Gastrocnemius medialis (tissue), 4 donors: ENCODE measurements around the gene RADIL. TPM values are rescaled to one million over a fixed set of nuclear protein-coding genes. Genes with fewer than 3 reads are reported as not detected.

Experiments used
- ATAC-seq, 2 donors: fragments of 150-250 bp; one replicate each; pipeline ENCODE4 v1.9.1; 2016
- DNase-seq, 2 donors: peaks; one replicate each; pipeline ENCODE4 v3.0.0-alpha.2; 2019
- H3K27ac ChIP-seq, 4 donors: fragments of 200-600 bp; sonication (generic); 1 replicate in 1 of 4; 2 replicates in 3 of 4; pipeline ENCODE4 v1.5.1; 2016 to 2018; ENCODE audit warnings: mild to moderate bottlenecking in 2 of 4, moderate library complexity in 1 of 4
- H3K27me3 ChIP-seq, 3 donors: fragments of 200-600 bp; sonication (generic) in 2 of 3; 1 replicate in 1 of 3; 2 replicates in 2 of 3; pipeline versions ENCODE4 v1.5.1 to v1.6.0; 2016 to 2019; ENCODE audit warnings: mild to moderate bottlenecking in 1 of 3, moderate library complexity in 1 of 3
- H3K36me3 ChIP-seq, 2 donors: fragments of 200-600 bp; sonication (generic) in 1 of 2; one replicate each; pipeline ENCODE4 v1.5.1; 2017 to 2018
- H3K4me1 ChIP-seq, 2 donors: fragments of 200-600 bp; sonication (generic) in 1 of 2; one replicate each; pipeline ENCODE4 v1.5.1; 2016 to 2017; ENCODE audit warnings: mild to moderate bottlenecking in 2 of 2
- H3K4me3 ChIP-seq, 4 donors: fragments of 200-600 bp; sonication (generic) in 3 of 4; 1 replicate in 1 of 4; 2 replicates in 3 of 4; pipeline ENCODE4 v1.5.1; 2016 to 2019; ENCODE audit warnings: mild to moderate bottlenecking in 2 of 4
- H3K9me3 ChIP-seq, 3 donors: fragments of 200-600 bp; sonication (generic) in 2 of 3; 1 replicate in 1 of 3; 2 replicates in 2 of 3; pipeline ENCODE4 v1.5.1; 2016 to 2019
- POLR2A ChIP-seq, 2 donors: fragments of 450-650 bp; IDR thresholded peaks; one replicate each; pipeline ENCODE4 v1.6.1; 2017; ENCODE audit warnings: antibody characterized with exemption in 2 of 2, mild to moderate bottlenecking in 2 of 2, moderate library complexity in 2 of 2
- in situ Hi-C, 4 donors: fragments of 200-750 bp; cut with MboI; loops; one replicate each; pipeline versions ENCODE4 v1.15.0 to v1.8.0; 2017; ENCODE audit warnings: low sequenced_read_pairs in 4 of 4
- intact Hi-C: fragments of 100-400 bp; cut with DNase I; formaldehyde crosslinking; loops from one replicate; pipeline ENCODE4 v1.15.1; 2023; ENCODE audit warnings: low total_unique reads
- total RNA-seq, 4 donors: library from RNA; depleted of rRNA; stranded (reverse); fragments of >200 nt; gene quantifications; one replicate each; pipeline versions ENCODE4 v1.1.0 to v1.2.3, GENCODE V29; 2016
- TF ChIP-seq, protein P1 (sequence below), 5 experiments: fragments of 450-650 bp in 3 of 5; fragments of 200-600 bp in 2 of 5; sonication (generic) in 2 of 5; IDR thresholded peaks in 4 of 5; conservative IDR thresholded peaks in 1 of 5; 1 replicate in 4 of 5; 2 replicates in 1 of 5; pipeline ENCODE4 v1.5.1; 2016 to 2019; ENCODE audit warnings: antibody characterized with exemption in 5 of 5, mild to moderate bottlenecking in 3 of 5, moderate library complexity in 3 of 5

RADIL gene
- total RNA-seq, 4 donors from 2014 or later, result 2.1 to 12.1 (median 5.0) TPM

DNA sequence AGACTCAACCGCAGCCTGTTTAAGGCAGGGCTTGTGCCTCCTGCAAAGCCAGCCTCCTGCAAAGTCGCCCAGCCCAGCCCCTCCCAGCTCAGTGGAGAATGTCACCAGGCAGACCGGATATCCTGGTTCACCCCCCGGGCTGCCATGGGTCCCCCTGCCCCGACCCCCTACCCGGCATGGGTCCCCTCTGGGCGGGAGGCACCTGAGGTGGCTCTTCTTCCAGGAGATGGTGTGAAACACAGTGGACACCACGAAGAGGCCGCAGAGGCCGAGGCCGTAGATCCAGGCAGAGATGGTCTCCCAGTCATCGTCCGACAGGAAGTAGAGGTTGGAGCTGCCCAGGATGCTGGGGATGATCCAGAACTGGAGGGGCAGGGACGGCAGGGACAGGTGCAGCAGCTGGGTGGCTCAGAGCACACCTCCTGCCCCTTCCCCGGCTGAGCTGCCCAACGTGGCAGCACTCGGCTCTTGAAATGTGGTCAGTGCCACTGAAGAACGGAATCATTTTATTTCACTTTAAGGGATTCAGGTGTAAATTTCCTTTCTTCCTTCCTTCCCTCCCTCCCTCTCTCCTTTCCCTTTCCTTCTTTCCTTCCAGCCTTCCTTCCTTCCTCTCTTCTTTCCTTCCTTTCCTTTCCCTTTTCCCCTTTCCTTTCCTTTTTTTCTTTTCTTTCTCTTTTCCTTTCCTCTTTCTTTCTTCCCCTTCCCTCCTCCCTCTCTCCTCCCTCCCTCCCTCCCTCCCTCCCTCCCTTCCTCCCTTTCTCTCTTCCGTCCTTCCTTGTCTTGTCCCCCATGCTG lies 36.7 kb upstream of the RADIL start:
- intact Hi-C loops, result no loop called here
- Histone ChIP-seq H3K27ac (no peak overlapping the region), H3K9me3 (no peaks in the 10 kb centered on the region), H3K27me3 (no peaks in the 10 kb centered on the region), H3K4me1 (no peaks in the 10 kb centered on the region), H3K36me3 (no peaks in the 10 kb centered on the region), H3K4me3 (no peak overlapping the region)
- in situ Hi-C loops, result no loop called here
- no peak for TF ChIP-seq POLR2A (IDR thresholded peaks at IDR 0.05)
- TF ChIP-seq, protein P1, sequence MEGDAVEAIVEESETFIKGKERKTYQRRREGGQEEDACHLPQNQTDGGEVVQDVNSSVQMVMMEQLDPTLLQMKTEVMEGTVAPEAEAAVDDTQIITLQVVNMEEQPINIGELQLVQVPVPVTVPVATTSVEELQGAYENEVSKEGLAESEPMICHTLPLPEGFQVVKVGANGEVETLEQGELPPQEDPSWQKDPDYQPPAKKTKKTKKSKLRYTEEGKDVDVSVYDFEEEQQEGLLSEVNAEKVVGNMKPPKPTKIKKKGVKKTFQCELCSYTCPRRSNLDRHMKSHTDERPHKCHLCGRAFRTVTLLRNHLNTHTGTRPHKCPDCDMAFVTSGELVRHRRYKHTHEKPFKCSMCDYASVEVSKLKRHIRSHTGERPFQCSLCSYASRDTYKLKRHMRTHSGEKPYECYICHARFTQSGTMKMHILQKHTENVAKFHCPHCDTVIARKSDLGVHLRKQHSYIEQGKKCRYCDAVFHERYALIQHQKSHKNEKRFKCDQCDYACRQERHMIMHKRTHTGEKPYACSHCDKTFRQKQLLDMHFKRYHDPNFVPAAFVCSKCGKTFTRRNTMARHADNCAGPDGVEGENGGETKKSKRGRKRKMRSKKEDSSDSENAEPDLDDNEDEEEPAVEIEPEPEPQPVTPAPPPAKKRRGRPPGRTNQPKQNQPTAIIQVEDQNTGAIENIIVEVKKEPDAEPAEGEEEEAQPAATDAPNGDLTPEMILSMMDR (IDR thresholded peaks at IDR 0.05 in 4 of 5, conservative IDR thresholded peaks at IDR 0.05 in 1 of 5), result no peak
- ATAC-seq (no peak), DNase-seq (no peak)

DNA sequence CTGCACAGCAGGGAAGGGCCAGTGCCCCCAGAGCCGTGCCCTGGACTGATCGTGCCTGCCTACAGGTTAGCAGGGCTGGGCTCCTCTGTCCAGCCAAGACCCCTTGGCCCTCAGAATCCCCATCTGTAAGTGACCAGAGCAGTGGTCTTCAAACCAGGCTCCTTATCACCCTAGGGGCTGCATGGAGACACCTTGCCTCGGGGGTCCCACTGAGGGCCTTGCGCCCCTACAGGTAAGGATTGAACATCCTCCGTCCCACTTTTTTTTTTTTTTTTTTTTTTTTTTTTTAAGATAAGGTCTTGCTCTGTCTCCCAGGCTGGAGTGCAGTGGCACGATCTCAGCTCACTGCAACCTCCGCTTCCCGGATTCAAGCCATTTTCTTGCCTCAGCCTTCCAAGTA lies 32.6 kb upstream of the RADIL start:
- Histone ChIP-seq H3K9me3 (no peaks in the 10 kb centered on the region), H3K4me1 (no peaks in the 10 kb centered on the region), H3K27me3 (no peaks in the 10 kb centered on the region), H3K4me3 (no peak overlapping the region), H3K36me3 (no peaks in the 10 kb centered on the region), H3K27ac (no peak overlapping the region)
- in situ Hi-C loops (no loop called here), intact Hi-C loops (no loop called here)
- DNase-seq (no peak), ATAC-seq (no peak)
- TF ChIP-seq POLR2A (IDR thresholded peaks at IDR 0.05), result no peak
- TF ChIP-seq, protein P1 (IDR thresholded peaks at IDR 0.05 in 4 of 5, conservative IDR thresholded peaks at IDR 0.05 in 1 of 5), result no peak

DNA sequence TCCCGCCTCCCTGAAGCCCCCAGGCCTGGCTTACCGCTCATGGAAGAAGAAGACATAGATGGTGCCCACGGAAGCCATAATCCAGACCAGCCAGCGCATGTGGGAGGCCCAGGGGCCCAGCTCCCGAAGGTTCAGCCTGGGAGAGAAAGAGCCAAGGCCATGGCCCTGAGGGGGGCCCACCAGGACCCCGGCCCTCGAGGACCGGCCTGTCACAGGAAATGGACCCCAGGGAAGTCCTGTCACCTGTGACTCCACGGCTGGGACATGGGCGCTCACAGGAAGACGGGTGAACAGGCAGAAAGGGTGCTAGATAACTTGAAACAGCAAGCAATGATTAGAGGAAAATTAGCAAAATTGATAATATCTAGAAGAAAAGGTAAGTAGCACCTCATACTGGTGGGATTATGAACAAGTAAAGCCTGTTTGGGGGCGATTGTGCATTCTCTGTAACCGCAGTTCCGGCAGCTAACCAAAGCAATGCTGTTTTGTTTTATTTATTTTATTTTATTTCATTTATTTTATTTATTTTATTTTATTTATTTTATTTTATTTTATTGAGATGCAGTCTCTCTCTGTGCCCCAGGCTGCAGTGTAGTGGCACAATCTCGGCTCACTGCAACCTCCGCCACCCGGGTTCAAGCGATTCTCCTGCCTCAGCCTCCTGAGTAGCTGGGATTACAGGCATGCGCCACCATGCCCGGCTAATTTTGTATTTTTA lies 27.8 kb upstream of the RADIL start:
- TF ChIP-seq, protein P1 (IDR thresholded peaks at IDR 0.05 in 4 of 5, conservative IDR thresholded peaks at IDR 0.05 in 1 of 5), result no peak
- TF ChIP-seq POLR2A (IDR thresholded peaks at IDR 0.05), result no peak

DNA sequence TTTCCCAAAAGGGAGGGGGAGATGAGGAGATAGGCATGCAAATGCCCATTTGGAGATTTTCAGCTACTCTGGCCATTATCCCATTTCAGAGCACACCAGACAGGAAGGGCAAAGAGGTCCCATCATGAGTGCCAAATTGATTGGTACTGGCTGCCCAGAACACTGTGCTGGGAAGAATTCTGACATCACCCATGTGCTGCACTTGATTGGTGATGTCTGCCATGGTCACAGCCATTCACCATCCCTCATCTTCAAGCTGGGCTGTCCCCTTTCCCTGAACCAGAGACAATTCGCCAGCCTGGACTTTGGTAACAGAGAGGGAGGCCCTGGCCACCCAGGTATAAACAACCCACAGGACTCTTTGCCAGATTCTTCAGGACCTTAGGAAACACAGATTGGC lies 23.2 kb upstream of the RADIL start:
- Histone ChIP-seq H3K4me3 (no peak overlapping the region), H3K9me3 (no peaks in the 10 kb centered on the region), H3K27ac (no peak overlapping the region), H3K36me3 (no peaks in the 10 kb centered on the region), H3K27me3 (no peaks in the 10 kb centered on the region), H3K4me1 (no peaks in the 10 kb centered on the region)
- DNase-seq (no peak), ATAC-seq (no peak)
- TF ChIP-seq POLR2A (IDR thresholded peaks at IDR 0.05), result no peak
- TF ChIP-seq, protein P1 (IDR thresholded peaks at IDR 0.05 in 4 of 5, conservative IDR thresholded peaks at IDR 0.05 in 1 of 5), result no peak
- in situ Hi-C loops, result no loop called here
- intact Hi-C loops, result no loop called here

More for the DNA sequence above, 27.8 kb upstream of the RADIL start:
- Histone ChIP-seq H3K4me3 (no peak overlapping the region), H3K27ac (no peak overlapping the region), H3K36me3 (no peaks in the 10 kb centered on the region), H3K4me1 (no peaks in the 10 kb centered on the region), H3K27me3 (no peaks in the 10 kb centered on the region), H3K9me3 (no peaks in the 10 kb centered on the region)
- DNase-seq, result no peak
- no peak for ATAC-seq
- intact Hi-C loops, result no loop called here
- in situ Hi-C loops, result no loop called here
